ENCODE results near the gene TOGARAM2. TPM values are rescaled to one million over a fixed set of nuclear protein-coding genes. Genes with fewer than 3 reads are reported as not detected.

The TOGARAM2 gene
- total and polyA plus RNA-seq, 2 experiments from 2014 or later = 0.03 TPM; not detected in 1

GRCh38 chr2:29070526-29070925 is 89.4 kb downstream of the TOGARAM2 start:
- no peaks in the 10 kb centered on the region for H3K27me3 ChIP-seq
- no peaks in the 10 kb centered on the region for H3K36me3 ChIP-seq
- H3K27ac ChIP-seq = no peak overlapping the region
- TF ChIP-seq CTCF (IDR thresholded peaks at IDR 0.05; ENCODE audit: low read depth, low read length) = no peak
- no peaks in the 10 kb centered on the region for H3K9me3 ChIP-seq (ENCODE audit: low read depth)
- no peak overlapping the region for H3K4me3 ChIP-seq
- no peak for DNase-seq (ENCODE audit: low read depth in 1 of 2, low spot score in 1 of 2)
- H3K4me1 ChIP-seq (ENCODE audit: low read depth) = peaks cover 26% of the 10 kb centered on the region

- TF ChIP-seq CTCF (IDR thresholded peaks at IDR 0.05; ENCODE audit: low read depth, low read length) = no peak
- H3K27ac ChIP-seq = no peak overlapping the region
- H3K9me3 ChIP-seq (ENCODE audit: low read depth) = no peaks in the 10 kb centered on the region
- H3K4me1 ChIP-seq (ENCODE audit: low read depth) = peaks cover 26% of the 10 kb centered on the region
- H3K36me3 ChIP-seq = no peaks in the 10 kb centered on the region
- H3K27me3 ChIP-seq = no peaks in the 10 kb centered on the region
- DNase-seq (ENCODE audit: low read depth in 1 of 2, low spot score in 1 of 2) = no peak
- no peak overlapping the region for H3K4me3 ChIP-seq
Observed at GRCh38 chr2:29071032-29071975, 90.2 kb downstream of the TOGARAM2 start.

GRCh38 chr2:29072251-29072650 is 91.2 kb downstream of the TOGARAM2 start:
- H3K4me3 ChIP-seq = no peak overlapping the region
- no peaks in the 10 kb centered on the region for H3K9me3 ChIP-seq (ENCODE audit: low read depth)
- H3K36me3 ChIP-seq = no peaks in the 10 kb centered on the region
- TF ChIP-seq CTCF (IDR thresholded peaks at IDR 0.05; ENCODE audit: low read depth, low read length) = no peak
- no peak overlapping the region for H3K27ac ChIP-seq
- H3K27me3 ChIP-seq = no peaks in the 10 kb centered on the region
- H3K4me1 ChIP-seq (ENCODE audit: low read depth) = peaks cover 26% of the 10 kb centered on the region
- no peak for DNase-seq (ENCODE audit: low read depth in 1 of 2, low spot score in 1 of 2)

GRCh38 chr2:29072971-29073725 is 92.0 kb downstream of the TOGARAM2 start:
- Histone ChIP-seq H3K27me3 (no peaks in the 10 kb centered on the region), H3K9me3 (ENCODE audit: low read depth) (no peaks in the 10 kb centered on the region), H3K4me1 (ENCODE audit: low read depth) (peaks cover 26% of the 10 kb centered on the region), H3K27ac (no peak overlapping the region), H3K36me3 (no peaks in the 10 kb centered on the region), H3K4me3 (no peak overlapping the region)
- TF ChIP-seq CTCF (IDR thresholded peaks at IDR 0.05; ENCODE audit: low read depth, low read length) = no peak
- no peak for DNase-seq (ENCODE audit: low read depth in 1 of 2, low spot score in 1 of 2)

- TF ChIP-seq CTCF (IDR thresholded peaks at IDR 0.05; ENCODE audit: low read depth, low read length) = no peak
- H3K4me3 ChIP-seq = no peak overlapping the region
- no peaks in the 10 kb centered on the region for H3K27me3 ChIP-seq
- no peaks in the 10 kb centered on the region for H3K36me3 ChIP-seq
- DNase-seq (ENCODE audit: low read depth in 1 of 2, low spot score in 1 of 2) = no peak
- H3K9me3 ChIP-seq (ENCODE audit: low read depth) = no peaks in the 10 kb centered on the region
- peak overlapping the region; percentile 77 for H3K27ac ChIP-seq
- peaks cover 26% of the 10 kb centered on the region for H3K4me1 ChIP-seq (ENCODE audit: low read depth)
Observed at GRCh38 chr2:29073933-29074332, 92.8 kb downstream of the TOGARAM2 start.

Data from cardiac muscle cell (in vitro differentiated cells and primary cell).